GM23338 (cell line): ENCODE results near the gene KRT33B.

Source experiments
- CREB1 ChIP-seq: fragments of 250-450 bp; sonication (Bioruptor Pico); IDR thresholded peaks from 2 replicates; pipeline ENCODE4 v1.5.0; 2020; ENCODE audit warnings: low read depth, mild to moderate bottlenecking, moderate library complexity
- CTCF ChIP-seq, 2 experiments: fragments of 200-600 bp in 1 of 2; sonication (generic) in 1 of 2; conservative IDR thresholded peaks; 2 replicates each; pipeline versions ENCODE4 v1.5.1 to v1.6.1; 2016 to 2017; ENCODE audit warnings: antibody characterized with exemption in 2 of 2, low read depth in 2 of 2, mild to moderate bottlenecking in 2 of 2, moderate library complexity in 1 of 2
- ETS1 ChIP-seq: IDR thresholded peaks from 2 replicates; pipeline ENCODE4 v1.6.1; 2016; ENCODE audit warnings: antibody characterized with exemption
- EZH2 ChIP-seq: fragments of 200-600 bp; sonication (generic); IDR thresholded peaks from one replicate; pipeline ENCODE4 v1.8.0; 2017; ENCODE audit warnings: antibody characterized with exemption, mild to moderate bottlenecking, low read depth; ENCODE audit not compliant: unreplicated experiment
- EZH2phosphoT487 ChIP-seq: fragments of 200-600 bp; sonication (generic); IDR thresholded peaks from one replicate; pipeline ENCODE4 v1.8.1; 2018; ENCODE audit warnings: antibody characterized with exemption; ENCODE audit not compliant: unreplicated experiment
- JUNB ChIP-seq: IDR thresholded peaks from one replicate; pipeline ENCODE4 v1.6.1; 2016; ENCODE audit warnings: antibody characterized with exemption; ENCODE audit not compliant: unreplicated experiment
- NANOG ChIP-seq: IDR thresholded peaks from 2 replicates; pipeline ENCODE4 v1.6.1; 2016; ENCODE audit warnings: antibody characterized with exemption, borderline replicate concordance
- POLR2AphosphoS5 ChIP-seq: IDR thresholded peaks from 2 replicates; pipeline ENCODE4 v1.6.1; 2016; ENCODE audit warnings: antibody characterized with exemption, low read depth
- REST ChIP-seq: IDR thresholded peaks from one replicate; pipeline ENCODE4 v1.6.1; 2018; ENCODE audit warnings: antibody characterized with exemption; ENCODE audit not compliant: unreplicated experiment
- STAT1 ChIP-seq: IDR thresholded peaks from one replicate; pipeline ENCODE4 v1.6.1; 2016; ENCODE audit warnings: antibody characterized with exemption; ENCODE audit not compliant: unreplicated experiment
- ZNF114 ChIP-seq: fragments of 250-450 bp; sonication (Bioruptor Pico); IDR thresholded peaks from 2 replicates; pipeline ENCODE4 v1.5.0; 2020; ENCODE audit warnings: mild to moderate bottlenecking, moderate library complexity
- ZNF331 ChIP-seq: fragments of 250-450 bp; sonication (Bioruptor Pico); IDR thresholded peaks from 2 replicates; pipeline ENCODE4 v1.5.0; 2020; ENCODE audit warnings: low read depth, mild to moderate bottlenecking, moderate library complexity
- ZNF462 ChIP-seq: fragments of 250-450 bp; sonication (Bioruptor Pico); IDR thresholded peaks from 2 replicates; pipeline ENCODE4 v1.5.0; 2020; ENCODE audit warnings: mild to moderate bottlenecking, moderate library complexity

- TF ChIP-seq EZH2 (no peak), CTCF (conservative IDR thresholded peaks at IDR 0.05; ENCODE audit: low read depth in 2 of 2) (no peak), EZH2phosphoT487 (no peak), POLR2AphosphoS5 (no peak), REST (no peak), CREB1 (CRISPR knock-in tag) (no peak), STAT1 (no peak), ETS1 (no peak), ZNF331 (CRISPR knock-in tag) (no peak), JUNB (no peak), NANOG (no peak), ZNF114 (CRISPR knock-in tag) (no peak), ZNF462 (CRISPR knock-in tag) (no peak)
Observed at GRCh38 chr17:41367426-41368075, 2.1 kb downstream of the KRT33B start.
